Endothelial cell of umbilical vein (primary cell): ENCODE data around the gene ZNRF1. TPM values are rescaled to one million over a fixed set of nuclear protein-coding genes. Genes with fewer than 3 reads are reported as not detected.

Source experiments
- BruUV-seq: library from RNA; stranded (reverse); fragments of 400-500 nt; replicated peaks from 2 replicates; lab custom pipeline; 2021; lab: Mats Ljungman, UMichigan
- CTCF ChIA-PET: fragments of 300-600, 350-600 bp; sonication (Branson Sonifier 250); formaldehyde crosslinking; loops from one replicate; lab custom pipeline; 2021; ENCODE audit warnings: antibody characterized with exemption, inconsistent platforms; lab: Charles Lee
- POLR2A ChIA-PET: fragments of 300-600, 350-600 bp; sonication (Branson Sonifier 250); formaldehyde crosslinking; loops from one replicate; lab custom pipeline; 2021; ENCODE audit warnings: antibody characterized with exemption, inconsistent platforms; lab: Charles Lee
- DNase-seq: peaks from one replicate; pipeline ENCODE4 v3.0.0-alpha.2; 2011; ENCODE audit warnings: low read depth, low spot score
- FAIRE-seq: peaks from 2 replicates; lab custom pipeline; 2011; peaks lifted over from hg19 to GRCh38; lab: Jason Lieb, UNC
- H2AFZ ChIP-seq: 2 replicates; pipeline ENCODE4 v1.6.0; 2012; ENCODE audit warnings: low read depth, low read length, control low read depth, inconsistent platforms
- H3K27ac ChIP-seq: 2 replicates; pipeline ENCODE4 v1.5.1; 2011; ENCODE audit warnings: low read depth, mild to moderate bottlenecking, control low read depth, low read length, moderate library complexity; ENCODE audit not compliant: insufficient read depth
- H3K27me3 ChIP-seq, 2 experiments: 2 replicates each; pipeline versions ENCODE4 v1.6.0 to v1.6.1; 2011; ENCODE audit warnings: low read length in 2 of 2, mixed read lengths in 1 of 2; ENCODE audit not compliant: control insufficient read depth in 2 of 2, insufficient read depth in 2 of 2
- H3K36me3 ChIP-seq, 2 experiments: 2 replicates in 1 of 2; 3 replicates in 1 of 2; pipeline ENCODE4 v1.5.1; 2011; ENCODE audit warnings: low read length in 2 of 2, mild to moderate bottlenecking in 1 of 2, moderate library complexity in 1 of 2; ENCODE audit not compliant: control insufficient read depth in 2 of 2, insufficient read depth in 2 of 2; ENCODE audit errors: extremely low read depth in 1 of 2
- H3K4me1 ChIP-seq: 3 replicates; pipeline ENCODE4 v1.5.1; 2011; ENCODE audit warnings: mild to moderate bottlenecking, low read length; ENCODE audit not compliant: control insufficient read depth, insufficient read depth; ENCODE audit errors: extremely low read depth
- H3K4me2 ChIP-seq: 2 replicates; pipeline ENCODE4 v1.6.1; 2011; ENCODE audit warnings: low read length, control low read depth, mixed read lengths; ENCODE audit not compliant: insufficient read depth
- H3K4me3 ChIP-seq, 3 experiments: fragments of 200-600 bp in 1 of 3; sonication (generic), shearing (Covaris generic) in 1 of 3; replicated peaks in 1 of 3; 2 replicates each; pipeline ENCODE4 v1.5.1; 2011 to 2016; ENCODE audit warnings: control low read depth in 3 of 3, low read length in 3 of 3, mild to moderate bottlenecking in 2 of 3, inconsistent platforms in 1 of 3, low read depth in 1 of 3, moderate library complexity in 1 of 3; ENCODE audit not compliant: insufficient read depth in 1 of 3
- H3K79me2 ChIP-seq: 2 replicates; pipeline ENCODE4 v1.6.0; 2012; ENCODE audit warnings: low read length, inconsistent platforms; ENCODE audit not compliant: control insufficient read depth, insufficient read depth
- H3K9ac ChIP-seq: replicated peaks from 2 replicates; pipeline ENCODE3; 2011; ENCODE audit warnings: low read length, control low read depth; ENCODE audit not compliant: insufficient read depth; ENCODE audit errors: extremely low read depth
- H3K9me1 ChIP-seq: replicated peaks from 3 replicates; pipeline ENCODE4 v1.6.0; 2011; ENCODE audit warnings: mild to moderate bottlenecking, low read length; ENCODE audit not compliant: control insufficient read depth, insufficient read depth; ENCODE audit errors: extremely low read depth
- H3K9me3 ChIP-seq: replicated peaks from 2 replicates; pipeline ENCODE4 v1.5.1; 2012; ENCODE audit warnings: low read length, inconsistent platforms; ENCODE audit not compliant: control insufficient read depth, insufficient read depth
- H4K20me1 ChIP-seq: replicated peaks from 2 replicates; pipeline ENCODE3; 2011; ENCODE audit warnings: mild to moderate bottlenecking, low read length; ENCODE audit not compliant: control insufficient read depth, insufficient read depth; ENCODE audit errors: extremely low read depth
- CTCF ChIP-seq, 2 donors: IDR thresholded peaks; 1 replicate in 1 of 2; 2 replicates in 1 of 2; pipeline ENCODE4 v1.5.1; 2011; ENCODE audit warnings: low read length in 2 of 2, mild to moderate bottlenecking in 2 of 2, moderate library complexity in 2 of 2, control low read depth in 1 of 2, inconsistent platforms in 1 of 2, low read depth in 1 of 2; ENCODE audit not compliant: insufficient read depth in 1 of 2; ENCODE audit errors: extremely low read depth in 1 of 2
- EZH2 ChIP-seq: IDR thresholded peaks from 2 replicates; pipeline ENCODE4 v1.6.1; 2012; ENCODE audit warnings: borderline replicate concordance, low read depth, mild to moderate bottlenecking, moderate library complexity, low read length, inconsistent platforms; ENCODE audit not compliant: severe bottlenecking
- FOS ChIP-seq: IDR thresholded peaks from 2 replicates; pipeline ENCODE4 v1.6.1; 2011; ENCODE audit warnings: mild to moderate bottlenecking, low read length, moderate library complexity, borderline replicate concordance; ENCODE audit not compliant: insufficient read depth
- GATA2 ChIP-seq: IDR thresholded peaks from 2 replicates; pipeline ENCODE4 v1.7.0; 2011; ENCODE audit warnings: low read depth, mild to moderate bottlenecking, moderate library complexity, mixed read lengths, low read length; ENCODE audit not compliant: insufficient read length, insufficient read depth
- JUN ChIP-seq: IDR thresholded peaks from 2 replicates; pipeline ENCODE4 v1.6.1; 2011; ENCODE audit warnings: borderline replicate concordance, low read depth; ENCODE audit not compliant: insufficient read length, insufficient read depth
- MAX ChIP-seq: IDR thresholded peaks from 2 replicates; pipeline ENCODE4 v1.6.1; 2011; ENCODE audit not compliant: insufficient read depth, insufficient read length
- MYC ChIP-seq: IDR thresholded peaks from one replicate; pipeline ENCODE4 v1.6.1; 2011; ENCODE audit warnings: mild to moderate bottlenecking, low read depth, low read length
- POLR2A ChIP-seq: IDR thresholded peaks from 2 replicates; pipeline ENCODE4 v1.6.1; 2012; ENCODE audit warnings: low read depth, mild to moderate bottlenecking, control low read depth, low read length
- POLR2AphosphoS5 ChIP-seq: IDR thresholded peaks from 2 replicates; pipeline ENCODE4 v1.6.1; 2012; ENCODE audit warnings: low read depth, mild to moderate bottlenecking, control low read depth, low read length, moderate library complexity; ENCODE audit not compliant: insufficient read depth
- dilution Hi-C: fragments of 300-500 bp; cut with MboI; formaldehyde crosslinking; loops from one replicate; pipeline ENCODE4 v1.15.0; 2019; ENCODE audit warnings: low sequenced_read_pairs; ENCODE audit not compliant: extremely low pct_ligation_motif_present
- intact Hi-C: fragments of 100-400 bp; cut with micrococcal nuclease; formaldehyde crosslinking; loops from one replicate; pipeline ENCODE4 v1.10.0; 2022
- polyA plus RNA-seq, 4 experiments: library from polyadenylated mRNA; depleted of rRNA in 3 of 4; stranded (reverse) in 3 of 4; unstranded in 1 of 4; fragments of >200 nt; gene quantifications; 2 replicates each; pipeline versions ENCODE4 v1.2.1 to v1.2.3, GENCODE V29; 2011 to 2012; ENCODE audit warnings: missing spikeins in 1 of 4
- total RNA-seq: library from RNA; stranded (reverse); gene quantifications from 2 replicates; pipeline ENCODE4 v1.2.3, GENCODE V29; 2021

The ZNRF1 gene
- total and polyA plus RNA-seq, 2 donors (not counting 3 experiments of a cell fraction or from before 2014, with no cell fraction given): 23.7 to 34.9 TPM

GRCh38 chr16:75093598-75094540 lies 95.0 kb downstream of the ZNRF1 start:
- peaks cover 0 to 13% of the 10 kb centered on the region in 2 experiments for H3K36me3 ChIP-seq
- H3K27ac ChIP-seq: no peak overlapping the region
- H3K9ac ChIP-seq: no peak overlapping the region
- ChIA-PET POLR2A (no interaction called here), CTCF (interaction anchor here (1.0 to 1.1 kb wide), 2 partner anchors 19 to 95 kb away, joined by 3 read pairs; partner anchors contain the start of gene ZNRF1)
- no peaks in the 10 kb centered on the region for H3K4me1 ChIP-seq
- H2AFZ ChIP-seq: no peak overlapping the region
- BruUV-seq: no TSS peak
- H3K9me1 ChIP-seq: no peaks in the 10 kb centered on the region
- dilution Hi-C loops: no loop called here
- no peak for DNase-seq
- H3K79me2 ChIP-seq: peaks cover 6% of the 10 kb centered on the region
- H4K20me1 ChIP-seq: no peaks in the 10 kb centered on the region
- no peak for FAIRE-seq
- TF ChIP-seq POLR2AphosphoS5 (no peak), JUN (no peak), MYC (no peak), FOS (no peak), CTCF (IDR thresholded peaks at IDR 0.05; ENCODE audit: extremely low read depth in 1 of 2, insufficient read depth in 1 of 2, low read depth in 1 of 2, low read length in 2 of 2) (no peak), POLR2A (no peak), GATA2 (no peak), MAX (no peak), EZH2 (no peak)
- no peaks in the 10 kb centered on the region for H3K9me3 ChIP-seq
- H3K4me3 ChIP-seq: no peak overlapping the region
- no peaks in the 10 kb centered on the region for H3K27me3 ChIP-seq
- intact Hi-C loops: no loop called here
- no peak overlapping the region for H3K4me2 ChIP-seq
